GM20000 (cell line): ENCODE results near the gene TPCN2.

Source experiments
- DNase-seq: peaks from one replicate; pipeline ENCODE4 v3.0.0; 2012; ENCODE audit warnings: low spot score
- TF ChIP-seq, protein P1 (sequence below): IDR thresholded peaks from 2 replicates; pipeline ENCODE4 v1.5.1; 2012; ENCODE audit warnings: mild to moderate bottlenecking, control low read depth; ENCODE audit errors: extremely low read depth, missing control alignments

The TPCN2 gene

DNA sequence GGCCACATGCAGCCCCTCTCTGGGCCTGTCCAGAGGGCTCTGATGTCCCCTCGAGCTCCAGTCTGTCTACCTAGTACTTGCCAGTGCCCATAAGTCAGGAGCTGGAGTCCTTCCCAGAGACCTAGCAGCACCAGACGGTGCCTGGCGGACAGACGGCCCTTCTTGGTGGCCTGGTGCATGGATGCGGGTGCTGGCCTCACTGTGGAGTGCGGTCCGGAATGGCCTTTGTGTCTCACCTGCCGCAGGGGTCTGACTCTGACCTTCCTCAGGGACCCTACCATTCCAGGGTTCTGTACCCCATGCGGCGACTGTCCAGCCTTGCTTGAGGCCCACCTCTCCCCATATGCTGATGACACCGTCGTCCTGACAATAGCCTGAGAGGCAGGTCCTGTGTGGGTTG is 77.6 kb downstream of the TPCN2 start:
- DNase-seq = no peak
- TF ChIP-seq, protein P1, sequence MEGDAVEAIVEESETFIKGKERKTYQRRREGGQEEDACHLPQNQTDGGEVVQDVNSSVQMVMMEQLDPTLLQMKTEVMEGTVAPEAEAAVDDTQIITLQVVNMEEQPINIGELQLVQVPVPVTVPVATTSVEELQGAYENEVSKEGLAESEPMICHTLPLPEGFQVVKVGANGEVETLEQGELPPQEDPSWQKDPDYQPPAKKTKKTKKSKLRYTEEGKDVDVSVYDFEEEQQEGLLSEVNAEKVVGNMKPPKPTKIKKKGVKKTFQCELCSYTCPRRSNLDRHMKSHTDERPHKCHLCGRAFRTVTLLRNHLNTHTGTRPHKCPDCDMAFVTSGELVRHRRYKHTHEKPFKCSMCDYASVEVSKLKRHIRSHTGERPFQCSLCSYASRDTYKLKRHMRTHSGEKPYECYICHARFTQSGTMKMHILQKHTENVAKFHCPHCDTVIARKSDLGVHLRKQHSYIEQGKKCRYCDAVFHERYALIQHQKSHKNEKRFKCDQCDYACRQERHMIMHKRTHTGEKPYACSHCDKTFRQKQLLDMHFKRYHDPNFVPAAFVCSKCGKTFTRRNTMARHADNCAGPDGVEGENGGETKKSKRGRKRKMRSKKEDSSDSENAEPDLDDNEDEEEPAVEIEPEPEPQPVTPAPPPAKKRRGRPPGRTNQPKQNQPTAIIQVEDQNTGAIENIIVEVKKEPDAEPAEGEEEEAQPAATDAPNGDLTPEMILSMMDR = no peak

DNA sequence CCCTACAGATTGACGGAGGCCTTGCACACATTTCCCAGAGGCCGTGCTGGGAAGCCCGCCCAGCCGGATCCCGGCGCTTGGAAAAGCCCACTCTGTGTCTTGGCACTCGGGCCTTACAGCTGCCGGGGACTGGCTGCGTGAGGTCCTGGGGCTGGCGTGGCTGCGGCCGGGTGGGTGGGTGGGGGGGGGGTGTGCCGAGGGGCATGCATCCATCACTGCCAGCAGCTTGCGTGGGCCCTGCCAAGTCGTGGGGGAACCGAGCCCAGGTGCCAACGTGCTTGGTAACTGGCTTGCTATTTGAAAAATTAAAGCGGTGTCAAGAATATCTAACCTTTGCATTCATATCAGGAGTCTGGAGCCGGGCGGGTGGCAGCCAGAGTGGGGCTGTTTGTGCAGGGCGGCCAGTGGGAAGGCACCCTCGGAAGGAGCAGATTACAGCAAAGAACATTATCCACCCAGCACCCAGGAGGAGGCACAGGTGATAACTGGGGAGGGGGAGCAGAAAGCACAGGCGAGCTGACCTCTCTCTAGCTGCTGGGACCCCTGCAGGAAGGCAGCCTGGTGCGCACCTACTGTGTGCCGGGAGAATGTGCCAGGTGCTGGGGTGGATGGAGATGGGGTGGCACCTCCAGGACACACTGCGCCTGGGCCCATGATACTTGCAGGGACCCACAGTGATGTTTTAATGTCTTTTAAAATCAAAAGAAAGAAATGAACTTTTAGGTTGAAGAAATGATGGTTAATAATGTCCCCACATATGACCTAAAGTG is 78.5 kb downstream of the TPCN2 start:
- TF ChIP-seq, protein P1 = no peak
- DNase-seq = no peak

DNA sequence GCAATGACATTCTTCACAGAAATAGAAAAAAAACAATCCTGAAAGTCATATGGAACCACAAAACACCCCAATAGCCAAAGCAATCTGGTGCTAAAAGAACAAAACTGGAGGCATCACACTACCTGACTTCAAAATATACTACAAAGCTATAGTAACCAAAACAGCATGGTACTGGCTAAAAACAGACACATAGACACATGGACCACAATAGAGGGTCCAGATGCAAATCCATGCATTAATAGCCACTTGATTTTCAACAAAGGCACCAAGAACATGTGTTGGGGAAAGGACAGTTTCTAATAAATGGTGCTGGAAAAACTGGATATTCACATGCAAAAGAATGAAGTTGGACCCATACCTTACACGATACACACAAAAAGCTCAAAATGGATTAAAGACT is 79.2 kb downstream of the TPCN2 start:
- TF ChIP-seq, protein P1 = no peak
- DNase-seq = no peak

DNA sequence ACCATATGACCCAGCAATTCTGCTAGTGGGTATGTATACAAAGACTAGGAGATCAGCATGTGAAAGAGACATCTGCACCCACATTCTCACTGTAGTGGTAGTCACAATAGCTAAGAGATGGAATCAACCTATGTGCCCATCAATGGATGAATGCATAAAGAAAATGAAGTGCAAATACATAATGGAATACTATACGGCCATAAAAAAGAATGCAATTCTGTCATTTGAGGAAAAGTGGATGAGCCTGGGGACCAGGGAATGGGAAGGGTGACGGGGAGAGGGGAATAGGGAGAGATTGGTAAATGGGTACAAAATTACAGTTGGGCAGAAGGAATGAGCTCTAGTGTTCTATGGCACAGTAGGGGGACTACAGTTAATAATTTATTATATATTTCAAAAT is 80.3 kb downstream of the TPCN2 start:
- DNase-seq = no peak
- TF ChIP-seq, protein P1 = no peak

DNA sequence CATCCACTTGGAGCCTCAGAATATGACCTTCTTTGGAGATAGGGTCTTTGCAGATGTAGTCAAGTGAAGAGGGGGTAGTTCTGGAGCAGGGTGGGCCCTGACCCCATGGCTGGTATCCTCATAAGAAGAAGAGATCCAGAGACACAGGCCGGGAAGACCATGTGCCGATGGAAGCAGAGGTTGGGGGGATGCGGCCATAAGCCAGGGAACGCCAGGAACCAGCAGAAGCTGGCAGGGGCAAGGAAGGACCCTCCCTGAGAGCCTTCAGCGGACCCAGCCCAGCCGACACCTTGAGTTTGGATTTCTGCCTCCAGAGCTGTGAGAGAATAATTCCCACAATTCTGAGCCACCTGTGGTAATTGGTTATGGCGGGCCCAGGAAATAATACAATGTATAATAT is 80.9 kb downstream of the TPCN2 start:
- DNase-seq = no peak
- TF ChIP-seq, protein P1 = no peak

DNA sequence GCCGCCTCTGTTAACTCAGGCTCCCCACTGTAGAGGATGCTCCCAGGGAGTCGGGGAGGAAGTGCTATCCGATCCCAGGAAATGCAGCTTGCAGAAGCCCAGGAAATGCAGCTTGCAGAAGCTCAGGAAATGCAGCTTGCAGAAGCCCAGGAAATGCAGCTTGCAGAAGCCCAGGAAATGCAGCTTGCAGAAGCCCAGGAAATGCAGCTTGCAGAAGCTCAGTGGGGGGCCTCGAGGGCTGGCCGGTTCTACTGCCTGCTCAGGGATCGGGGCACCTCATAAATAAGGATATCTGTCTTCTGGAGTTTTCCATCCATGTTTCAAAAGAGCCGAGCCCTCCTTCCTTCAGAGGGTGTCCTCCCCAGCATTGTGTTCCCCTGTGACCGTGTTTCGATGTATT is 81.9 kb downstream of the TPCN2 start:
- TF ChIP-seq, protein P1 = no peak
- no peak for DNase-seq

DNA sequence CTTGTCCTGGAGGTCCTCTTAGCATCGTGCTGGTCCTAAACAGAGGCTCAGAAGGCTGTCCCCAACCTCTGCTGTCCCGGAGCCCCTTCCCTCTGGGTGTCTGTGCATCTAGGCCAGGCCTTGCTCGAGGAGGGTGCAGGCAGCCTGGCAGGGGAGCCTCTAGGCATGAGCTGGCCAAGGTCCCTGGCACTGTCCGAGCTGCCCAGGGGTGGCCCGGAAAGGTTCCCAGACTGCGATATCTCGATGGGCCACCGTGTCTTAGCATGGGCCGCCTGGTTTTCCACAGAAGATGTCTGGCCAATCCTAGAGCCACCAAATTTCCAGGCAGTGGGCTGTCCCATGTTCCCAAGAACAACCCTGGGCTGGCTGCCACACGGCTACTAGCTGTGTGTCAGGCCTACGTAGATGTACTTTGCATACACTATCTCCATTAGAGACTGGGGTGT is 82.4 kb downstream of the TPCN2 start:
- TF ChIP-seq, protein P1 = no peak
- DNase-seq = no peak
